ENCODE results near the gene GRID1. TPM values are rescaled to one million over a fixed set of nuclear protein-coding genes. Genes with fewer than 3 reads are reported as not detected.

Gene GRID1
- total RNA-seq, 4 donors from 2014 or later: 17.2 to 28.1 (median 23.6) TPM

DNA sequence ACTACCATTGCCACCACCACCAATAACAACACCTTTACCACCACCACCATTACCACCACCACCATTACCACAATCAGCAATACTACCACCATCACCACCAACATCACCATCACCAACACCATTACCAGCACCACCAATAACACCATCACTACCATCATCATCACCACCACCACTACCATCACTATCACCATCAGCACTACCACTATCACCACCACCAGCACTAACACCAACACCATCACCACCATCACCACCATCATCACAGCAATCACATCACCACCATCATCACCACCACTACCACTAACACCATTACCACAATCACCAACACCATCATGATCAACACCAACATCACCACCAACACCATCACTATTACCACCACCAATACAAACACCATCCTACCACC lies 249.5 kb downstream of the GRID1 start:
- no peak overlapping the region for H3K27ac ChIP-seq
- no peak for DNase-seq
- H3K27me3 ChIP-seq: no peaks in the 10 kb centered on the region
- TF ChIP-seq, protein P1, sequence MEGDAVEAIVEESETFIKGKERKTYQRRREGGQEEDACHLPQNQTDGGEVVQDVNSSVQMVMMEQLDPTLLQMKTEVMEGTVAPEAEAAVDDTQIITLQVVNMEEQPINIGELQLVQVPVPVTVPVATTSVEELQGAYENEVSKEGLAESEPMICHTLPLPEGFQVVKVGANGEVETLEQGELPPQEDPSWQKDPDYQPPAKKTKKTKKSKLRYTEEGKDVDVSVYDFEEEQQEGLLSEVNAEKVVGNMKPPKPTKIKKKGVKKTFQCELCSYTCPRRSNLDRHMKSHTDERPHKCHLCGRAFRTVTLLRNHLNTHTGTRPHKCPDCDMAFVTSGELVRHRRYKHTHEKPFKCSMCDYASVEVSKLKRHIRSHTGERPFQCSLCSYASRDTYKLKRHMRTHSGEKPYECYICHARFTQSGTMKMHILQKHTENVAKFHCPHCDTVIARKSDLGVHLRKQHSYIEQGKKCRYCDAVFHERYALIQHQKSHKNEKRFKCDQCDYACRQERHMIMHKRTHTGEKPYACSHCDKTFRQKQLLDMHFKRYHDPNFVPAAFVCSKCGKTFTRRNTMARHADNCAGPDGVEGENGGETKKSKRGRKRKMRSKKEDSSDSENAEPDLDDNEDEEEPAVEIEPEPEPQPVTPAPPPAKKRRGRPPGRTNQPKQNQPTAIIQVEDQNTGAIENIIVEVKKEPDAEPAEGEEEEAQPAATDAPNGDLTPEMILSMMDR (IDR thresholded peaks at IDR 0.05): no peak
- TF ChIP-seq POLR2A (IDR thresholded peaks at IDR 0.05): no peak
- H3K9me3 ChIP-seq: no peaks in the 10 kb centered on the region
- intact Hi-C loops (cut with DNase I): no loop called here
- no peak overlapping the region for H3K4me3 ChIP-seq (replicated peaks in 1 of 3)
- H3K36me3 ChIP-seq: no peaks in the 10 kb centered on the region
- H3K4me1 ChIP-seq: no peaks in the 10 kb centered on the region

DNA sequence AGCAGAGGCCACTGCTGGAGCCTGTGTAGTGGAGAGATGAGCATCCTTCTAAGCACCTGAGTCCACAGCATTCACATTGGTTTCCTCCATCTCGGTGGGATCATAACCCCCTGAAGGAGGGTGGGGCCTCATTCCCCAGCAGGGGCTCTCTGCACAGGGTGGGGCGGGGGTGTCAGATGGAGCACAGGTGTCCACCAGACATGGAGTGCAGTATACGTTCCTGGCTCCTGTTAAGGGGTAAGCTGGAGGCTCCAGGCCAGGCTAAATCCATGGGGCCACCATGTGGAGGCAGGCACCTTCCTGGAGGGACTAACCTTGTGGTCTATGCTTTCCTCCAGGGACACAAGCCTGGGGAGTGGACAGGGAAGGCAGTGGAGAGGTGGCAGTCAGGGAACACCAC lies 252.6 kb downstream of the GRID1 start:
- 81 to 88% methylated on average over 2 to 3 of the region's 3 CpGs for WGBS, 2 donors
- no peaks in the 10 kb centered on the region for H3K36me3 ChIP-seq
- H3K27ac ChIP-seq: no peak overlapping the region
- no peaks in the 10 kb centered on the region for H3K9me3 ChIP-seq
- TF ChIP-seq POLR2A (IDR thresholded peaks at IDR 0.05): no peak
- TF ChIP-seq, protein P1 (IDR thresholded peaks at IDR 0.05): no peak
- H3K4me1 ChIP-seq: no peaks in the 10 kb centered on the region
- H3K4me3 ChIP-seq (replicated peaks in 1 of 3): no peak overlapping the region
- DNase-seq: no peak
- no peaks in the 10 kb centered on the region for H3K27me3 ChIP-seq
- intact Hi-C loops (cut with DNase I): no loop called here

DNA sequence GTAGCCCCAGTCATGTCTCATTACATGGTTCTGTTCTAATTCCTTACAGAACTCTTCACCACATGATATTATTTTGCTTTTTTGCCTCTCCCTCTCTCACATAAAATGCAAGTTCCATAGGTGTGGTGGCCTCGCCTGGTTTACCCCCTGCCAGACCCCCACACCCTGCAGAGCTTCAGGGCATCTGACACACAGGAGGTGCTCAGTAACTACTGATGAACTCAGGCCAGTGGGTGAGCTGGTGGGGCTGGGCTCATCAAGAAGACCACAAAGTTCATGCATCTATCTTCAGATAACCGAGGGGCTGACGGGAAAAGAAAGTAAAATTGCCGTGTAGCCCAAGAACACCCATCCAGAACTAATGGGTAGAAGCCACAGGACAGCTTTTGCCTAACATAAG lies 253.1 kb downstream of the GRID1 start:
- Histone ChIP-seq H3K36me3 (no peaks in the 10 kb centered on the region), H3K27ac (no peak overlapping the region), H3K27me3 (no peaks in the 10 kb centered on the region), H3K4me1 (peaks cover 0 to 2% of the 10 kb centered on the region in 2 donors), H3K9me3 (no peaks in the 10 kb centered on the region), H3K4me3 (replicated peaks in 1 of 3) (no peak overlapping the region)
- intact Hi-C loops (cut with DNase I): no loop called here
- DNase-seq: no peak
- TF ChIP-seq, protein P1 (IDR thresholded peaks at IDR 0.05): no peak
- TF ChIP-seq POLR2A (IDR thresholded peaks at IDR 0.05): no peak
- WGBS, 2 donors: 81 to 93% methylated on average over 4 of the region's 4 CpGs

DNA sequence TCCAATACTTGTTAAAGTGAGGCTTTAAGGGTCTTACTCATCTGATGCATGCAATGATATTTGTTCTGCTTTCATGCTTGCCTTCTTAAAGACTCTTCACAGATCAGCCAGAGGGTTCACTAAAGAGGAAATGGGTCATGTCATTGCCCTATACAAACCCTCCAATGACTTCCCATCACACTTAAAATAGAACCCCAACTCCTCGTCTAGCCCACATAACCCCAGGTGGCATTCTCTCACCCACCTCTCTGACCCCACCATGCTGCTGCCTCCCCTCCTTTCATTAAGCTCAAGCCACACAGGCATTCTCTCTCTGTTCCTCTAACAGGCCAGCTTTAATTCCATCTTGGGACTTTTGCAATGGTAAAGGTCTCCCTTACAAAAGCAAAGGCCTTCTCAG lies 253.6 kb downstream of the GRID1 start:
- intact Hi-C loops (cut with DNase I): no loop called here
- H3K4me3 ChIP-seq (replicated peaks in 1 of 3): no peak overlapping the region
- no peak overlapping the region for H3K27ac ChIP-seq
- WGBS, 2 donors: 60 to 68% methylated on average over 1 of the region's 1 CpG
- no peaks in the 10 kb centered on the region for H3K9me3 ChIP-seq
- no peak for DNase-seq
- H3K36me3 ChIP-seq: no peaks in the 10 kb centered on the region
- TF ChIP-seq, protein P1 (IDR thresholded peaks at IDR 0.05): no peak
- TF ChIP-seq POLR2A (IDR thresholded peaks at IDR 0.05): no peak
- no peaks in the 10 kb centered on the region for H3K27me3 ChIP-seq
- H3K4me1 ChIP-seq: peaks cover 2 to 4% of the 10 kb centered on the region in 2 donors

DNA sequence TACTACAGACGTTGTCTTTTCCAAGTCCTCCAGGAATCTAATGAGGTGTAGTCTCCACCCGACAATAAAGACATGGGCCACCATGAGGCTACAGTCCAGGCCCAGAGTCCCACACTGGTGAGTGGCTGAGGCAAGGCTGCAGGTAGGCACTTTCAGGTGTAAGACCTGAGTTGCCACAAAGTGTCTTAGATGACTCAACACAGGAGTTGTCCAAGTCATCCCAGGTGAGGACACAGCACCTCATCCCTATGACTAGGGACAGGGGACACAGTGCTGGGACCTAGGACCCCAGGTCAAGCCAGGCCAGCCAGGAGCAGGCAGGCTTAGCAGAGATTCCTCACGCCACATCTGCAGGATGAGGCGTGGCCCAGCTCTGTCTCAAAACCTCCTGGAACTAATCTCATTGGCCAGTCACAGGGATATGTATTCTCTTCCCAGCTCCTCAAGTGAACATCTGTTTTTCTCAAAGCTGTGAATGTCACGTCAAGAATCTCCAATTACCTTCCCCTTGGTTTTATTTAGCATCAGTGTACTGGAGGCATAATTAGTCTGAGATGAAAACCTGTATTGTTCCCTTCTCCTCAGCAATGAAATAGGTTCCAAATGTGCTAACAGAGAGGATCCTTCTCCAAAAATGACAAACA lies 254.6 kb downstream of the GRID1 start:
- TF ChIP-seq POLR2A (IDR thresholded peaks at IDR 0.05): no peak
- TF ChIP-seq, protein P1 (IDR thresholded peaks at IDR 0.05): no peak
- peaks cover 4 to 12% of the 10 kb centered on the region in 2 donors for H3K4me1 ChIP-seq
- 66 to 71% methylated on average over 4 to 5 of the region's 5 CpGs for WGBS, 2 donors
- H3K4me3 ChIP-seq (replicated peaks in 1 of 3): no peak overlapping the region
- DNase-seq: no peak
- H3K36me3 ChIP-seq: no peaks in the 10 kb centered on the region
- no peaks in the 10 kb centered on the region for H3K9me3 ChIP-seq
- intact Hi-C loops (cut with DNase I): no loop called here
- H3K27me3 ChIP-seq: no peaks in the 10 kb centered on the region
- no peak overlapping the region for H3K27ac ChIP-seq

Data from thyroid gland (tissue), 4 donors.